IMR-90 (cell line): ENCODE results near the gene EDIL3. TPM values are rescaled to one million over a fixed set of nuclear protein-coding genes. Genes with fewer than 3 reads are reported as not detected.

ENCODE experiments used
- ATAC-seq: fragments of 200-7000 bp; cut with Tn5 transposase; 2 replicates; pipeline ENCODE4 v1.9.1; 2020; ENCODE audit warnings: low read depth, mild to moderate bottlenecking, moderate library complexity
- BruUV-seq: library from RNA; stranded (reverse); fragments of 400-500 nt; replicated peaks from 2 replicates; lab custom pipeline; 2021; lab: Mats Ljungman, UMichigan
- CTCF ChIA-PET: fragments of 300-600 bp; formaldehyde crosslinking; extraction: SDS; loops from one replicate; lab custom pipeline; 2021; ENCODE audit warnings: antibody characterized with exemption; lab: Yijun Ruan, JAX
- POLR2A ChIA-PET: fragments of 300-600 bp; sonication (Branson Sonifier 250); formaldehyde crosslinking; loops from one replicate; lab custom pipeline; 2022; ENCODE audit warnings: antibody characterized with exemption; ENCODE audit not compliant: unreplicated experiment; lab: Charles Lee
- DNase-seq: peaks from one replicate; pipeline ENCODE4 v3.0.0; 2013
- H2AFZ ChIP-seq: replicated peaks from 2 replicates; pipeline ENCODE3; 2013; ENCODE audit warnings: low read length, mild to moderate bottlenecking; ENCODE audit not compliant: poor library complexity
- H2AK5ac ChIP-seq: 2 replicates; pipeline ENCODE4 v1.6.1; 2013; ENCODE audit warnings: low read depth, low read length, inconsistent platforms
- H2AK9ac ChIP-seq: replicated peaks from 2 replicates; pipeline ENCODE3; 2013; ENCODE audit warnings: mild to moderate bottlenecking, low read depth, low read length, moderate library complexity; ENCODE audit not compliant: poor library complexity
- H2BK120ac ChIP-seq: 2 replicates; pipeline ENCODE4 v1.6.1; 2013; ENCODE audit warnings: low read depth, low read length, inconsistent platforms
- H2BK15ac ChIP-seq: 3 replicates; pipeline ENCODE4 v1.6.1; 2013; ENCODE audit warnings: low read depth, low read length, inconsistent platforms
- H2BK20ac ChIP-seq: 2 replicates; pipeline ENCODE4 v1.6.1; 2013; ENCODE audit warnings: low read depth, mild to moderate bottlenecking, inconsistent platforms, low read length, moderate library complexity
- H2BK5ac ChIP-seq: 2 replicates; pipeline ENCODE4 v1.6.1; 2013; ENCODE audit warnings: mild to moderate bottlenecking, low read depth, low read length, inconsistent platforms; ENCODE audit not compliant: poor library complexity, severe bottlenecking
- H3K14ac ChIP-seq: replicated peaks from 2 replicates; pipeline ENCODE4 v1.6.1; 2013; ENCODE audit warnings: low read depth, low read length, inconsistent platforms
- H3K18ac ChIP-seq: 2 replicates; pipeline ENCODE4 v1.6.1; 2013; ENCODE audit warnings: low read depth, low read length, control low read depth
- H3K23ac ChIP-seq: 2 replicates; pipeline ENCODE4 v1.6.1; 2013; ENCODE audit warnings: low read depth, low read length, inconsistent platforms
- H3K27ac ChIP-seq: 2 replicates; pipeline ENCODE4 v1.5.1; 2013; ENCODE audit warnings: mild to moderate bottlenecking, control low read depth, low read length; ENCODE audit not compliant: insufficient read depth
- H3K27me3 ChIP-seq: 2 replicates; pipeline ENCODE4 v1.6.1; 2013; ENCODE audit warnings: low read length; ENCODE audit not compliant: control insufficient read depth, insufficient read depth
- H3K36me3 ChIP-seq: 2 replicates; pipeline ENCODE4 v1.6.1; 2013; ENCODE audit warnings: low read length, mixed read lengths; ENCODE audit not compliant: control insufficient read depth, insufficient read depth
- H3K4ac ChIP-seq: 2 replicates; pipeline ENCODE4 v1.6.1; 2013; ENCODE audit warnings: low read depth, low read length, inconsistent platforms
- H3K4me1 ChIP-seq: 2 replicates; pipeline ENCODE4 v1.6.1; 2013; ENCODE audit warnings: low read length, mixed read lengths; ENCODE audit not compliant: control insufficient read depth, insufficient read depth
- H3K4me2 ChIP-seq: 2 replicates; pipeline ENCODE4 v1.6.1; 2013; ENCODE audit warnings: low read depth, mild to moderate bottlenecking, control low read depth, low read length, moderate library complexity
- H3K4me3 ChIP-seq: 2 replicates; pipeline ENCODE4 v1.5.1; 2013; ENCODE audit warnings: low read depth, mild to moderate bottlenecking, control low read depth, low read length, moderate library complexity; ENCODE audit not compliant: insufficient read depth
- H3K56ac ChIP-seq: 2 replicates; pipeline ENCODE4 v1.6.1; 2013; ENCODE audit warnings: low read length, inconsistent platforms; ENCODE audit not compliant: insufficient read depth; ENCODE audit errors: extremely low read depth
- H3K79me1 ChIP-seq, 2 experiments: 2 replicates each; pipeline ENCODE4 v1.6.1; 2013; ENCODE audit warnings: low read length in 2 of 2, inconsistent platforms in 1 of 2, low read depth in 1 of 2
- H3K9ac ChIP-seq: 2 replicates; pipeline ENCODE4 v1.6.1; 2013; ENCODE audit warnings: low read depth, low read length, control low read depth
- H3K9me1 ChIP-seq: 2 replicates; pipeline ENCODE4 v1.6.1; 2013; ENCODE audit warnings: low read length, inconsistent platforms; ENCODE audit not compliant: insufficient read depth
- H3K9me3 ChIP-seq: 2 replicates; pipeline ENCODE4 v1.6.1; 2013; ENCODE audit warnings: low read length; ENCODE audit not compliant: control insufficient read depth, insufficient read depth
- H4K20me1 ChIP-seq: 2 replicates; pipeline ENCODE4 v1.6.1; 2013; ENCODE audit warnings: low read length, inconsistent platforms; ENCODE audit not compliant: insufficient read depth
- H4K5ac ChIP-seq: 2 replicates; pipeline ENCODE4 v1.6.1; 2013; ENCODE audit warnings: mild to moderate bottlenecking, low read depth, low read length, control low read depth
- H4K8ac ChIP-seq, 2 experiments: 2 replicates each; pipeline ENCODE4 v1.6.1; 2013; ENCODE audit warnings: low read depth in 2 of 2, low read length in 2 of 2, control low read depth in 1 of 2, inconsistent platforms in 1 of 2
- H4K91ac ChIP-seq: 2 replicates; pipeline ENCODE4 v1.6.1; 2013; ENCODE audit warnings: low read depth, low read length, inconsistent platforms; ENCODE audit not compliant: insufficient read depth
- BHLHE40 ChIP-seq: fragments of 150-350 bp; IDR thresholded peaks from 2 replicates; pipeline ENCODE4 v1.6.1; 2016; ENCODE audit warnings: mild to moderate bottlenecking, low read depth, low read length
- POLR2A ChIP-seq: IDR thresholded peaks from 2 replicates; pipeline ENCODE4 v1.6.1; 2012; ENCODE audit warnings: mild to moderate bottlenecking, low read depth, low read length
- RAD21 ChIP-seq: IDR thresholded peaks from 2 replicates; pipeline ENCODE4 v1.6.1; 2012; ENCODE audit warnings: low read length, improper control_type of control experiment
- RFX5 ChIP-seq: IDR thresholded peaks from 2 replicates; pipeline ENCODE4 v1.8.0; 2012; ENCODE audit warnings: low read depth, mild to moderate bottlenecking, low read length, moderate library complexity
- dilution Hi-C: fragments of 300-500 bp; cut with HindIII; formaldehyde crosslinking; loops from one replicate; pipeline ENCODE4 v1.14.3; 2018; ENCODE audit warnings: low sequenced_read_pairs; ENCODE audit not compliant: unreplicated experiment
- in situ Hi-C: fragments of 300-500 bp; cut with MboI; formaldehyde crosslinking; loops from 3 replicates; pipeline ENCODE4 v1.14.3; 2019; ENCODE audit warnings: low sequenced_read_pairs, inconsistent platforms, mixed read lengths
- intact Hi-C: fragments of 100-400 bp; cut with micrococcal nuclease; formaldehyde crosslinking; loops from 2 replicates; pipeline ENCODE4 v1.10.0; 2022
- polyA plus RNA-seq, 3 experiments: library from polyadenylated mRNA; depleted of rRNA; stranded (reverse); fragments of >200 nt; gene quantifications; 2 replicates each; pipeline ENCODE4 v1.2.3, GENCODE V29; 2012; ENCODE audit warnings: low replicate concordance in 1 of 3
- total RNA-seq: library from RNA; depleted of rRNA; stranded (reverse); fragments of >200 nt; gene quantifications from 2 replicates; pipeline ENCODE4 v1.2.3, GENCODE V29; 2012

The EDIL3 gene
- total and polyA plus RNA-seq, 2 of the 4 experiments (the other 2 are of a cell fraction), result 55.5 to 82.8 TPM

GRCh38 chr5:84229045-84229444 is 155.6 kb downstream of the EDIL3 start:
- Histone ChIP-seq H4K8ac (no peak overlapping the region), H3K4ac (no peak overlapping the region), H3K4me3 (no peak overlapping the region), H4K91ac (no peak overlapping the region), H3K18ac (no peak overlapping the region), H2AFZ (no peak overlapping the region), H2BK20ac (no peak overlapping the region), H3K79me1 (peaks cover 0 to 7% of the 10 kb centered on the region in 2 experiments; a peak in 2 of 4 replicates), H3K27ac (no peak overlapping the region), H3K4me1 (no peaks in the 10 kb centered on the region), H3K56ac (no peak overlapping the region), H4K5ac (no peak overlapping the region), H3K23ac (no peak overlapping the region), H2BK120ac (no peak overlapping the region), H3K14ac (no peak overlapping the region), H2AK5ac (no peak overlapping the region), H3K36me3 (no peaks in the 10 kb centered on the region), H3K27me3 (no peaks in the 10 kb centered on the region), H3K9me1 (no peaks in the 10 kb centered on the region), H2BK15ac (no peak overlapping the region), H4K20me1 (no peaks in the 10 kb centered on the region), H3K9me3 (no peaks in the 10 kb centered on the region), H2AK9ac (no peak overlapping the region), H3K4me2 (no peak overlapping the region), H3K9ac (no peak overlapping the region), H2BK5ac (no peak overlapping the region)
- POLR2A ChIA-PET, result no interaction called here
- intact Hi-C loops (no loop called here), in situ Hi-C loops (no loop called here), dilution Hi-C loops (no loop called here)
- DNase-seq (no peak), ATAC-seq (no peak)
- BruUV-seq, result no TSS peak
- CTCF ChIA-PET, result no interaction called here
- TF ChIP-seq RFX5 (no peak), RAD21 (no peak), BHLHE40 (no peak), POLR2A (no peak)
